NCI-H2196 (cell line): ENCODE results near the gene CHRND.

ENCODE experiments used
- DNase-seq: peaks from one replicate; lab custom pipeline; 2025; ENCODE audit not compliant: unreplicated experiment; lab: John Stamatoyannopoulos, UW

Gene CHRND

GRCh38 chr2:232502911-232503808, 22.8 kb upstream of the CHRND start:
- DNase-seq = peak; percentile 32

DNA sequence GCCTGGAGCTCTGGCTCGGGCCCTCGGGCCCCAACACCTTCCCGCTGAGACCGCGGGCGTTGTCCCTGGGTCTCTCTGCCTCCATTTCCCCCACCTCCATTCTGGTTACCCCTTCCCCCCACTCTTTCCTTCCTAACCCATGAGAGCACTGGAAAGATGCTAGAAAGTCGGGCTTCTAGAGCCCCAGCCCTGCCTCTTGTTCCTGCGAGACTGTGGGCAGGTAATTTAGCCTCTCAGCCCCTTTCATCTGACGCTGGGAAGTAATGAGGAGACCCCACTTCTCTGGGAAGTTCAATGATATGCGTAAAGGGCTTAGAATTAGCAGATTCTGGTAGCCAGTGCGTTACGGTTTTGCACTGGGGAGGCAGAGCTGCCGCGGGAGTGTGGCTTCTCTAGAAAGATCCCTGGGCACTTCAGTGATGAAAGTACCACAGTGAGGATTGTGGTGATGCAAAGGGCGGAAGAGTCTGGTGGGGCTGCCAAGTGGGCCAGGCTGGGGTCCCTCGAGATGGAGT, 22.1 kb upstream of the CHRND start:
- no peak for DNase-seq

GRCh38 chr2:232504438-232504837, 21.5 kb upstream of the CHRND start:
- DNase-seq = peak; percentile 71

GRCh38 chr2:232505856-232506255, 20.1 kb upstream of the CHRND start:
- no peak for DNase-seq

DNA sequence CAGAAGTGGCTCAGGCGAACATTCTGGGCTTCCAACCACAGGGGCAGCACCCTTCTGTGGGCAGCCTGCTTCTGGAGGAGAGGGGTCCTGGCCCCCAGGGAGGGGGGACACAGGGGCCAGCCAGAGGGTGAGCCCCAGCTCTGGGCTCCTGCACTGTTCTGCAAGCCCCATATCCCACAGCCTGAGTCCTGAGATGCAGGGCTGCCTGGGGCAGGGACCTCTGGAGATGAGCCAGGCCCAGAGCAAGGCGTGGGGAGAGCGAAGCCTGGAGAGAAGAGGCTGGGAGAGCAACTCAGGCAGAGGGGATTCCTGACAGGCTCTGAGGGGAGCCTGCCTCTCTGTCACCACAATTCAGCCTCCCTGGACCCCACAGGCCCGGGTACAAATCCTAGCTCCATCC, 19.3 kb upstream of the CHRND start:
- no peak for DNase-seq

GRCh38 chr2:232508251-232508650, 17.7 kb upstream of the CHRND start:
- DNase-seq = no peak

DNA sequence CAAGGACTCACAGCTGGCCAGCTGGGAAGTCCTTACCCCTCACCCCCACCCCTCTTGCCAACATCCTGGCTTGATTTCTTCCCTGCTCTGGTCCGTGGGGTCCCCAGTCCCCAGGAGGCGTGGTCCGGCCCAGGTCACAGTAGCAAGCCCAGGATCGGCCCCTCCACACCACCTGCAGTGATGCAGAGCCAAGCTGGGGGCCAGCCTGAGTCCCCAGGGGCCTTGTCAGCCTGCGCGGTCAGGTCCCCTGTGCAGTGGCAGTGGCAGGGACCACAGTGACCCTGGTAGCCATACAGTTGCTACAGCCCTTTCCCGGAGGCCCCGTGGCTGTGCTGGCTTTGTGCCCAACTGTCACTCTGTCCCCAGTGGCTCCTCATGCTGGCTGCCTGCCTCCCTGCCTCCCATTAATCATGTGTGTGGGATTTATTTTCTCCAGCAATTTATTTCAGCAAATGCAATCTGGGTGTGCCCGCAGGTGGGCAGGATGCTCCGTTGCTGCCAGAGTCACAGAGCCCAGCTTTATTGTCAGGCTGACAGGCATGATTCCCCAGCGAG, 14.5 kb upstream of the CHRND start:
- DNase-seq = no peak

- DNase-seq = no peak
Measured at GRCh38 chr2:232512602-232513001, 13.4 kb upstream of the CHRND start.

DNA sequence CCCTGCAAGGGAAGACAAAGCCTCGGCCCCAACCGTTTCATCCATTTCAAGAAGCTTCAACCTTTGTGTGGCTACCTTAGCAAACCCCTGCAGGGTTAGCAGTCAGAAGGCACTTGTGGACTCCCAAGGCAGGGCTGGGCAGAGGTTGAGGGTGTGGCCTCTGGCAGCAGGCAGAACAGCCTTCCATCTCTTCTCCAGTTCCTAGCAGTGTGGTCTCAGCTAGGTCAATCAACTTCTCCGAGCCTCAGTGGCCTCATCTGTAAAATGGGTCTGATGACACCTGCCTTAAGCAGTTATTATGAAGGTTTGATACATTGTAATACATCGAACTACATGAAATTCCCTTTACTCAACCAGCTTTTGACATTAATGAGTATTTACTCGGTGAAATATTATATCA, 12.6 kb upstream of the CHRND start:
- DNase-seq = no peak

DNA sequence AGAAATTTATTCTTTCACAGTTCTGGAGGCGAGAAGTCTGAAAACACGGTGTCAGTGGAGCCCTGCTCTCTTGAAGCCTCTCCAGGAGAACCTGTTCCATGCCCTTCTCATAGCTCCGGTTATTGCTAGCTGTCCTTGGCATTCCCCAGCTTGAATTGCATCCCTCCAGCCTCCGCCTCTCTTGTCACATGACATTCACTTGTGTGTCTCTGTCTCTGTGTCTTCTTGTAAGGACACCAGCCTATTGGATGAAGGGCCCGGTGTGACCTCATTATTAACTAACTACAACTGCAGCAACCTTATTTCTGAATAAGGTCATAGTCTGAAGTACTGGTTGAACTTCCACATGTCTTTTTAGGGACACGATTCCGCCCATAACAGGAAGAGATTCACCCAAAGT, 10.3 kb upstream of the CHRND start:
- DNase-seq = no peak

GRCh38 chr2:232516551-232516950, 9.4 kb upstream of the CHRND start:
- DNase-seq = no peak

- no peak for DNase-seq
Measured at GRCh38 chr2:232518844-232519243, 7.1 kb upstream of the CHRND start.

GRCh38 chr2:232519581-232520438, 6.2 kb upstream of the CHRND start, which contains the start of gene PRSS56:
PRSS56 (plus strand) TSS chr2:232520388; CDS start chr2:232520599, 211 bp downstream.
- DNase-seq = no peak

DNA sequence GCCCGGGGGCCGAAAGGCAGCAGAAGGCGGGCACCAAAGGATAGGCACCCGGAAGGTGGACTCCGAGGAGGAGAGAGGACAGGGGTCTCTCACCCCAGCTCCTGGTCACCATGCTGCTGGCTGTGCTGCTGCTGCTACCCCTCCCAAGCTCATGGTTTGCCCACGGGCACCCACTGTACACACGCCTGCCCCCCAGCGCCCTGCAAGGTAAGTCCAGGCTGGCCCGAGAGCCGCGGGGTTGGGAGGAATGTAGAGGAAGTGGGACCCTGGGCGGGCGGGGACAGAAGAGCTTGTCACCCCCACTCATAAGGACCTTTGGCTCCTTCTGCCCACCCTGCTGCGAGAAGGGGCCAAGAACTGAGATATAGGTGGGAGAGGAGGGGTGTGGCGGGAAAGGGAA, 5.5 kb upstream of the CHRND start:
- no peak for DNase-seq

DNA sequence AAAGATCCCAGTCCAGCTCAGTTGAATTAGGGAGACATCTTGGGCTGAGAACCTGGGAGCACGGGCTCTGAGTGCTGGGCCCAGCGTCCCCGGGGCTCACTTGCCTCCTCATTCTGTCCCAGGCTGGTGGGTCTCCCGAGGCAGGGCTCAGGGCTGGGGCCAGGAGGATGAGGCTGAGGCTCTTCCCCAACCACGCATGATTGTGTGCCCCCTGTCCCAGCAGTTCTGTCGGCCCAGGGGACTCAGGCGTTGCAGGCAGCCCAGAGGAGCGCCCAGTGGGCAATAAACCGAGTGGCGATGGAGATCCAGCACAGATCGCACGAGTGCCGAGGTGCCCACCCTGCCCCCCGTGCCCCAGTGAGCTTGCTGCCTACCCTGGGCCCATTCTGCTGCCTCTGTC, 4.9 kb upstream of the CHRND start:
- DNase-seq = no peak

DNA sequence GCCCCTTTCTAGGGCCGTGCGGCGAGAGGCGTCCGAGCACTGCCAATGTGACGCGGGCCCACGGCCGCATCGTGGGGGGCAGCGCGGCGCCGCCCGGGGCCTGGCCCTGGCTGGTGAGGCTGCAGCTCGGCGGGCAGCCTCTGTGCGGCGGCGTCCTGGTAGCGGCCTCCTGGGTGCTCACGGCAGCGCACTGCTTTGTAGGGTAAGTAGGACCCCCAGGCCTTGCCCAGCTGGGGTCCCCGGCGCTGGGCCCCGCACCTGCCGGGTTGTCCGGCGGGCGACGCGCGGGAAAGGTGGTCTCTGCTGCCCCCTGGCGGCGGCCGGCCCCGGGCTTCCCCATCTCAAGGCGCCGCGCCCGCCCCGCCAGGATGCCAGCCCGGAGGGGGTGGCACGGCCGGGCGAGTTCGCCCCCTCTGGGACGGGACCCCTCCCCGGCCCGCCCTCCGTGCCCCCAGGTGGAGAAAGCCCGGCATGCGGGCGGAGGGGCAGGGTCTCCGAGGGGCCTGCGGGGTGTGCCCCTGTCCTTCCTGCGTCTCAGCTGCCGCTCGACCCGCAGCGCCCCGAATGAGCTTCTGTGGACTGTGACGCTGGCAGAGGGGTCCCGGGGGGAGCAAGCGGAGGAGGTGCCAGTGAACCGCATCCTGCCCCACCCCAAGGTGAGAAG, 3.9 kb upstream of the CHRND start:
- peak; percentile 54 for DNase-seq

GRCh38 chr2:232522623-232523401, 3.1 kb upstream of the CHRND start:
- no peak for DNase-seq

- no peak for DNase-seq
Measured at GRCh38 chr2:232523402-232523681, 2.6 kb upstream of the CHRND start.

- no peak for DNase-seq
Measured at GRCh38 chr2:232523682-232524597, 2.0 kb upstream of the CHRND start.
